Measurements from ENCODE around the gene BBS12. TPM values are rescaled to one million over a fixed set of nuclear protein-coding genes. Genes with fewer than 3 reads are reported as not detected.
A peak's percentile ranks its signal among the peaks of the same experiment; 100 is the strongest.

The BBS12 gene
- total and polyA plus RNA-seq, 12 donors: 1.5 to 7.8 (median 5.4) TPM

- 51 to 71% (median 63%) methylated on average over 2 of the region's 2 CpGs for WGBS, 4 donors
- Histone ChIP-seq H3K36me3 (replicated peaks in 1 of 2) (no peaks in the 10 kb centered on the region), H3K4me3 (no peak overlapping the region), H3K4me1 (replicated peaks in 1 of 2) (no peaks in the 10 kb centered on the region), H3K27me3 (no peaks in the 10 kb centered on the region), H3K27ac (no peak overlapping the region), H3K9me3 (replicated peaks in 1 of 3) (no peaks in the 10 kb centered on the region)
- intact Hi-C loops (cut with DNase I): loop anchor here in 1 of 2 donors (10.0 kb wide), 1 partner anchor 113 kb away; no protein-coding TSS in a partner anchor
- TF ChIP-seq, protein P1, sequence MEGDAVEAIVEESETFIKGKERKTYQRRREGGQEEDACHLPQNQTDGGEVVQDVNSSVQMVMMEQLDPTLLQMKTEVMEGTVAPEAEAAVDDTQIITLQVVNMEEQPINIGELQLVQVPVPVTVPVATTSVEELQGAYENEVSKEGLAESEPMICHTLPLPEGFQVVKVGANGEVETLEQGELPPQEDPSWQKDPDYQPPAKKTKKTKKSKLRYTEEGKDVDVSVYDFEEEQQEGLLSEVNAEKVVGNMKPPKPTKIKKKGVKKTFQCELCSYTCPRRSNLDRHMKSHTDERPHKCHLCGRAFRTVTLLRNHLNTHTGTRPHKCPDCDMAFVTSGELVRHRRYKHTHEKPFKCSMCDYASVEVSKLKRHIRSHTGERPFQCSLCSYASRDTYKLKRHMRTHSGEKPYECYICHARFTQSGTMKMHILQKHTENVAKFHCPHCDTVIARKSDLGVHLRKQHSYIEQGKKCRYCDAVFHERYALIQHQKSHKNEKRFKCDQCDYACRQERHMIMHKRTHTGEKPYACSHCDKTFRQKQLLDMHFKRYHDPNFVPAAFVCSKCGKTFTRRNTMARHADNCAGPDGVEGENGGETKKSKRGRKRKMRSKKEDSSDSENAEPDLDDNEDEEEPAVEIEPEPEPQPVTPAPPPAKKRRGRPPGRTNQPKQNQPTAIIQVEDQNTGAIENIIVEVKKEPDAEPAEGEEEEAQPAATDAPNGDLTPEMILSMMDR (IDR thresholded peaks at IDR 0.05): no peak
- no peak for TF ChIP-seq POLR2A (IDR thresholded peaks at IDR 0.05)
- no peak for DNase-seq
These were observed 14.2 kb upstream of the BBS12 start for GRCh38 chr4:122718281-122718680.

GRCh38 chr4:122722256-122722655, 10.2 kb upstream of the BBS12 start:
- 78 to 100% (median 88%) methylated on average over 1 of the region's 1 CpG for WGBS, 4 donors

DNA sequence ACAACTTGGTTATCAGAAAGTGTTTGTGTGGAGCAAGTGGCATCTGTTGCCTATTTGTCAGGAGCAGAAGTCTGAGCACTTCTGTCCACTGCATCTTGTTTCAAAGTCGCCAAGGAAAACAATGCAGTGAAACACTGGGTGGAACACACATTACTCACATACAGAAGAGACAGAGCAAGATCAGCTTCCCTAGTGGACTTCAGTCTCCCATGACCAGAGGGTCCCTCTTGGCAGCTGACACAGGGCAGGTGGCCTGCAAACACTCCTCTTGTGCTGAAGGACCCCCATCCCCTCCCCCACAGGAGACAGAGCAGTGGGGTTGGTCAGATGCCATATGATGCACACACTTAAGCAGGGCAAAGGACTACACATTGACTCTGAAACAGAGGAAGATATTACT, 3.6 kb upstream of the BBS12 start:
- DNase-seq: no peak
- no peak for TF ChIP-seq POLR2A (IDR thresholded peaks at IDR 0.05)
- TF ChIP-seq, protein P1 (IDR thresholded peaks at IDR 0.05): no peak
- 50 to 85% (median 66%) methylated on average over 1 of the region's 1 CpG for WGBS, 4 donors
- H3K27me3 ChIP-seq: no peaks in the 10 kb centered on the region
- H3K9me3 ChIP-seq (replicated peaks in 1 of 3): no peaks in the 10 kb centered on the region
- no peak overlapping the region for H3K4me3 ChIP-seq
- H3K27ac ChIP-seq: no peak overlapping the region
- no peaks in the 10 kb centered on the region for H3K36me3 ChIP-seq (replicated peaks in 1 of 2)
- H3K4me1 ChIP-seq (replicated peaks in 1 of 2): peaks cover 6% of the 10 kb centered on the region in 2 donors
- intact Hi-C loops (cut with DNase I): no loop called here

More at GRCh38 chr4:122722256-122722655, 10.2 kb upstream of the BBS12 start:
- TF ChIP-seq, protein P1 (IDR thresholded peaks at IDR 0.05): no peak
- no peak for TF ChIP-seq POLR2A (IDR thresholded peaks at IDR 0.05)
- no peaks in the 10 kb centered on the region for H3K36me3 ChIP-seq (replicated peaks in 1 of 2)
- H3K4me1 ChIP-seq (replicated peaks in 1 of 2): no peaks in the 10 kb centered on the region
- H3K27me3 ChIP-seq: no peaks in the 10 kb centered on the region
- DNase-seq: no peak
- H3K27ac ChIP-seq: no peak overlapping the region
- intact Hi-C loops (cut with DNase I): no loop called here
- H3K9me3 ChIP-seq (replicated peaks in 1 of 3): no peaks in the 10 kb centered on the region
- no peak overlapping the region for H3K4me3 ChIP-seq

DNA sequence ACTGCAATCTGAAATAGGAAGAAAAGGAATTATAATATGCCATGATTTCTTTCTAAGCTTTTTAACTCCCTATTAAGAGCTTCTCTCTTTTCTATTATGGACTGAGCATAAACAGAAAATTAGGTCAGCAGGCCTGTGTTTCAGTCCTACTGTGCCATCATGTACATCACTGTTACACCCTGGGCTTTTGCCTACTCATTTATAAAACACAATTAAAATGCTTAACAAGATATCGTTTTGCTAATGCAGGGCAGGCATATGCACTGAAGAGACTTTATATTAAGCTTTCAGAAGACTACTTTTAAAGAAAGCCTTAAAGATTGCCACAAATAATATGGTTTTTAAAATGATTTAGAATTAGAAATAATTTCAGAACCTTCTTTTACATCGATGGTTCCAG, 828 bp upstream of the BBS12 start:
- WGBS, 4 donors: 56 to 69% (median 60%) methylated on average over 2 of the region's 2 CpGs
- peak overlapping the region in 2 of 5 donors; percentile 46 to 51 for H3K27ac ChIP-seq
- DNase-seq: no peak
- H3K4me3 ChIP-seq: peak overlapping the region in 1 of 4 donors; percentile 30
- H3K4me1 ChIP-seq (replicated peaks in 1 of 2): peaks cover 7 to 13% of the 10 kb centered on the region in 2 donors
- H3K36me3 ChIP-seq (replicated peaks in 1 of 2): no peaks in the 10 kb centered on the region
- no peaks in the 10 kb centered on the region for H3K9me3 ChIP-seq (replicated peaks in 1 of 3)
- H3K27me3 ChIP-seq: no peaks in the 10 kb centered on the region
- TF ChIP-seq, protein P1 (IDR thresholded peaks at IDR 0.05): no peak
- TF ChIP-seq POLR2A (IDR thresholded peaks at IDR 0.05): no peak
- intact Hi-C loops (cut with DNase I): no loop called here

Data from adrenal gland (tissue), 12 donors.